GM19455 (cell line): ENCODE results near the gene KCNQ1.

Source experiments
- ATAC-seq: cut with Tn5 transposase; IDR thresholded peaks from one replicate; pipeline ENCODE4 v1.9.1; 2021; ENCODE audit not compliant: unreplicated experiment

The KCNQ1 gene

DNA sequence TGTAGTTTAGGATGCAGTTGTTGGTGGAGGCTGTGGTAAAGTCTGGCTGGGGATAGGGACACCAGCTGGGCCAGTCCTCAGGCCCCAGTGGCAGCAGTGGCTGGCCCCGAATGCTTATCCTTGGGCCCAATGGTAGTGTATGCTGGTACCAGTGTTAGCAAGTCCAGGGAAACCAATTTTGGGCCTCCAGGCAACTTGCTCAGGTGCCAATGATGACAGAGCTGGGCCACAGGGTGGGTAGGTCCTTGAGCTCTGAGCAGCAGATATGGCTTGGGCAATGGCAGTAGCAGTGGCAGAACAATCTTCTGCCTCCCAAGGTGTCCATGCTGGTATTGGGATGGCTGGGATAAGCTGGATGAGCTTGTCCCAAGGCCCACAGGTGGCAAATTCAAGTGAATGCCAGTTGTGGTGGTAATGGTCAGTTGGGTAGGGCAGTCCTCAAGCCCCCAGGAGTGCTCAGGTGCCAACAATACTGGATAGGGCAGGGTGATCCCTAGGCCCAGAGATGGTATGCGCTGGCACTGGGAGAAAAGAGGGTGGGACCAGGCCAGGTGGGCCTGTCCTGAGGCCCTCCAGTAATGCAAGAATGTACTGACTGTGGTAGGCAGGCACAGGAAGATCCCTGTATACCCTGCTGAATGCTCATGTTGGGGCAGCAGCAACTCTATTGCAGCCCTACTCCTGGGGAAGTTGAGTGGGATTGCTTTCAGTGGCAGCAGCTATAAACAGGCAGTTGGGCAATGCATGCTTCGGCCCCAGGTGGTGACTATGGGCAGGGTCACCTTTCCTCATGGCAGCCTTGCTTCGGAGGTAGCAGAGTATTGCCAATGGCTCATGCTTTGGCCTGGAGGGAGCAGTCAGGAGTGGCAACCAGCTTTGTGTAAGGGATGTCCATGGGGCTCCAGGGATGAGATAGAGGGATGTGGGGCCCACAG lies 200.3 kb downstream of the KCNQ1 start:
- no peak for ATAC-seq

DNA sequence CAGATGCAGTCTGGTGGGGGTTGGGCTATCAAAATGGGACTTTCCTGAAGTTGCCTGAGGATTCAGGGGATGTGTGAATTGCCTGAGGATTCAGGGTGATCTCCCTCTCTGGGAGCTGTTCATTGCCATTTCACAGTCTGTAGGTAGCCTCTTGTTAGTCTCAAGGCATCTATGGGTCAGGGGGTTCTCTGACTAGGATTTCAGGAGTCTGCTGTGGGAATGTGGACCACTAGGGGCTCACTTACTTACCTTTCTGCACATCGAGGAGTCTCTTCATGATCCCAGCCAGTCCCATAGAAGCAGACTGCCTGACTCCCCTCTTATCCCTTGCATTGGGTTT lies 200.9 kb downstream of the KCNQ1 start:
- no peak for ATAC-seq

DNA sequence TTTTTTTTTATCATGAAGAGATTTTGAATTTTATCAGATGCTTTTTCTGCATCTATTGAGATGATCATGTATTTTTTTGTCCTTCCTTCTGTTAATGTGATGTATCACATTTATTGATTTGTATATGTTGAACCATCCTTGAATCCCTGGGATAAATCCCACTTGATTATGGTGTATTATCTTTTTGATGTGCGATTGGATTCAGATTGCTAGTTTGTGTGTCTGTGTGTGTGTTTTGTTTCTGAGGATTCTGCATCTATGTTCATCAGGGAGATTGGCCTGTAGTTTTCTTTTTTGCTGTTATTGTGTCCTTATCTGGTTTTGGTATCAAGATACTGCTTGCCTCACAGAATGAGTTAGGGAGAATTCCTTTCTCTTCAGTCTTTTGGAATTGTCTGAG lies 202.4 kb downstream of the KCNQ1 start:
- ATAC-seq, result no peak

DNA sequence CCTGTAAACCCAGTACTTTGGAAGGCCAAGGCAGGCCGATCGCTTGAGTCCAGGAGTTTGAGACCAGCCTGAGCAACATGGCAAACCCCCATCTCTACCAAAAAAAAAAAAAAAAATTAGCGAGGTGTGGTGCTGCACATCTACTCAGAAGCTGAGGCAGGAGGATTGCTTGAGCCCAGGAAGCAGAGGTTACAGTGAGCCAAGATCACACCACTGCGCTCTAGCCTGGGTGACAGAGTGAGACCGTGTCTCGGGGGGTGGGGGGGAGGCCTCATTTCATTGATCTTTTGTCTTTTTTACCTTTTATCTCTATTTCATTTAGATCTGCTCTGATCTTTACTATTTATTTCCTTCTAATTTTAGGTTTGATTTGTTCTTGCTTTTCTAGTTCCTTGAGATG lies 203.1 kb downstream of the KCNQ1 start:
- no peak for ATAC-seq

DNA sequence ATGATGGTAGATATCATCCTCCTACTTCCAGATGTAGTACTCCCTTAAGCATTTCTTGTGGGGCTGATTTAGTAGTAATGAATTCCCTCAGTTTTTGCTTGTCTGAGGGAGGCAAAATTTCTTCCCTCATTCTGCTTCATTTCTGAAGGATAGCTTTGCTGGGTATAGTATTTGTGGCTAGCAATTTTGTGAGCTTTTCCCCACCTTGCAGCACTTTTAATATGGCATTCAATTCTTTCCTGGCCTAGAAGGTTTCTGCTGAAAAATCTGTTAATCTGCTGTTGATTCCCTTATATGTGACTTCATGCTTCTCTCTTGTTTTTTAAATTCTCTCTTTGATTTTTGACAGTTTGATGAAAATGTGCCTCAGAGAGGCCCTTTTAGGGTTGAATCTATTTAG lies 204.6 kb downstream of the KCNQ1 start:
- ATAC-seq, result no peak

DNA sequence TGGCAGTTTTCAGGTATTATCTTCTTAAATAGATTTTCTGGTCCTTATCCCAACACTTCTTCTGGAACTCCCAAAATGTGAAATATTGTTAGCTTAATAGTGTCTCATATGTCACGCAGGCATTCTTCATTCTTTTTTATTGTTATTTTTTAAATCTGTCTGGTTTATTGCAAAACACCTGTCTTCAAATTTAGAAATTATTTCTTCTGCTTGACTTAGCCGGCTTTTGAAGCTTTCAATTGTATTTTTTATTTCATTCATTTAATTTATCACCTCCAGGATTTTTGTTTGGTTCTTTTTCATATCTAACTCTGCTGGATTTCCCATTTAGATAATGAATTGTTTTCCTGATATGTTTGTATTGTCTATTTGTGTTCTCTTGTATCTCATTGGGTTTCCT lies 205.0 kb downstream of the KCNQ1 start:
- no peak for ATAC-seq

DNA sequence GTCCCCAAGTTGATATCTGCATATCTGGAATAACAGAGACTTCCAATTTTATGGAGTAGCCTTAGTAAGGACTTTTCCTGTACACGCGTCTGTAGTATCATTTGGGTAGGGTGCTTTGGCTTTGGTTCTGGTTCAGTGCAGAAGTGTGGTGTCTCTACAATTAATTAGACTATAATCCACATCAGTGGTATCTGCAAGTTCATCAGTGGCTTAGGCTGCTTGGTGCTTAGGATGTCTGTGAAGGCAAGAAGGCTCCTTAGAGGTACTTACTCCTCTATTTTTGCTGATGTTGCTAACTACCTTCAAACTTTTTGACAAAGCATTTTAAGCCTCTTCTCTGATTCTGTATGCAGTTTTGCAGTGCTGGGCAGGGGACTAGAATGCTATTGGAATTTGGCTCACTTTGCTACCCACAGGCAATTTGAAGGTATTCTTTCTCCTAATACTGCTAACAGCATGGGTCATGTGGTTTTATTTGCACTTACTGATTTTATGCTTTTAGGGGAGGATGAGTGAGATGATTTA lies 205.6 kb downstream of the KCNQ1 start:
- ATAC-seq, result no peak

DNA sequence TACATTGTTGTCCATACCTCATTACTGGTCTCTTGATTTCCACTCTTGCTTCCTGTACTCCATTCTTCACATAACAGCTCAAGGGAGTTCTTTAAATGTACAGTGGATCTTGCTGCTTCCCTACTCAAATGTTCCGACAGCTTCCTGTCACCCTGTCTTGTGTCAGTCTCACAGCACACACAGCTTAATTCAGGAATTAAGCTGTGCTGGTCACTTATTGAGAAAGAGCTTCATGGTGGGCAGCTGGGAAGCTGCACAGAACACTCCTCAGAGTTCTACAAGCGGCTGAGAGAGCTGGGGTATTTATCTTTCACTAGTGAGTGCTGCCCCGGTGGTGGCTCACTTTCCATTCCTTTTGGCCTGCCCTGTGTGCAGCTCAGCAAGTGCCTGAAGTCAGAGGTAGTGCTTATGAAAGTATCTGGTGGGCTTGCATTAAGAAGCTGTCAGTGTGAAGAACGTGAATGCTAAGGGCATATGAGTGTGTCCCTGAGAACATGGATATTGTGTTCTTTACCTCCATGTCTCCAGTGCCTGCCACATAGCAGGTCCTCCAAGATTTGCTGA lies 206.3 kb downstream of the KCNQ1 start:
- ATAC-seq, result no peak

DNA sequence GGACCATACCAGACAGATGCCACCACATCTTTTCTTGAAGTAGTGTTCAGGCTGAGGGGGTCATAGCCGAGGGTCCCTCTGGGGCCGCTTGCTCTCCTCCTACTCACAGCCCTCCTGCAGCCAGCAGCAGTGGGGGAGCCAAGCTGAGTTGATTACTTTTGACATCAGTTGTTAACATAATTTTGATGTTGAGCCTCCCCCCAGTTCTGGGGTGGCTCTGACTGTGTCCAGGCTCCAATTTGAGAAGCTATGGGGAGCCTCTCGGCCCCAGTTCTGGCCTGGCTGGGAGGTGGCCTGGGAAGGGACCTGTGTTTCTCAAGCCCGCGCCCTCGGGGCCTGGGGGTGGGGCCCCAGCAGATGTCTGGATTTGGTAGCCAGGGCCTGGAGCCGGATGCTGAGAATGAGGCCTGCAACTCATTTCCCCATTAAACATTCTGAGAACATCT lies 207.0 kb downstream of the KCNQ1 start:
- ATAC-seq, result no peak

DNA sequence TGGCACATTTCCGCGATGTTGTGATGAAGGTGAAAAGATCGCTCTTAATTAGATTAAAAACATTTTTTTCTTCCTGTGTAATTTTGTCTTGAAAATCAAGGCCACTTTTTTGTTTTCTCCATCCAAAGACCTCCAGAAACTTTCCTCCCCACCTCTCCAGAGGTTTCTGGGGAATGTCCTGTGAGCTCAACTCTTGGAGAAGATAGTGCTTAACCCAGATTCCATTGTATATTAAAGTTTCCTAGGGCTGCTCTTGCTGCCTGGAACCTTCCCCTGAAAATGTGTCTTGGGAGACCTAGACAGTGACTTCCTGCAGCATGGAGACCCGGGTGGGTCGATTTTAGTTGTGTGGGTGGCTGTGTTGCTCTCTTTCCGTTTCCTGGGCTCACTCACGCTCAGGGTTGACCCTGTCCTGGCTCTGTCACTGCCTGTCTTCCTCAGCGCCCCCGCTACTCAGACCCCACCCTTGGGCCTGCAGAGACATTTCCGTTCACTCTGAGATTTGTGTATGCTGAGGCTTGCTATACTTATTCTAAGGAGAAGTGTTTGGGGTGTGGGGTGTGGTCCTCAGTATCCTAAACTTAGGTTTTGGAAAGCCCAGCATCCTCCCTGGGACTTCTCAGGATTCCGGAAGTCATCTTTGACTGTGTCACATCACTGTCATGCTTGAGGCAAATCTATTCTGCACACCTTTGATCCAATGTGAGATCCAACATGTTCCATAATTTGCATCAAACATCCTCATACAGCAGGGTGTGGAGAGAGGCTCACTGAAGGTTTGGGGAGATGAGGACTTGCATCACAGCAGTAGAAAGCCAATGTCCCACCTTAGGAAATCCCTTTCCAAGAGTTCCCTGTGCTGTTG lies 207.8 kb downstream of the KCNQ1 start:
- no peak for ATAC-seq

DNA sequence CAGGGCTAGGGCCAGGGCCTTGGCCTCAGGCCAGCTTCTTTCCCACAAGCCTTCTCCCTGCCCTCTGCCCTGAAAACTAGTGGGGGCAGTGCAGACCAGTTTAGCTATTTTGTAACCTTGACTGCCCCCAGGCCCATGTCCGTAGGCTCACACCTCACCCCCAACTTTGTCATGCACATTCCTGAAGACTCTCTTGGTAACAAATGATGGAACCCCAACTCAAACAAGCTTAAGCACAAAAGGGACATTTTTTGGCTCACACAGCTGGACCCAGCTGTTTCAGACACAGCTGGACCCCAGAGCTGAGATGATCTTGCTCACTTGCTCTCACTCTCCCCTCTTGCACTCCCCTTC lies 208.4 kb downstream of the KCNQ1 start:
- no peak for ATAC-seq

DNA sequence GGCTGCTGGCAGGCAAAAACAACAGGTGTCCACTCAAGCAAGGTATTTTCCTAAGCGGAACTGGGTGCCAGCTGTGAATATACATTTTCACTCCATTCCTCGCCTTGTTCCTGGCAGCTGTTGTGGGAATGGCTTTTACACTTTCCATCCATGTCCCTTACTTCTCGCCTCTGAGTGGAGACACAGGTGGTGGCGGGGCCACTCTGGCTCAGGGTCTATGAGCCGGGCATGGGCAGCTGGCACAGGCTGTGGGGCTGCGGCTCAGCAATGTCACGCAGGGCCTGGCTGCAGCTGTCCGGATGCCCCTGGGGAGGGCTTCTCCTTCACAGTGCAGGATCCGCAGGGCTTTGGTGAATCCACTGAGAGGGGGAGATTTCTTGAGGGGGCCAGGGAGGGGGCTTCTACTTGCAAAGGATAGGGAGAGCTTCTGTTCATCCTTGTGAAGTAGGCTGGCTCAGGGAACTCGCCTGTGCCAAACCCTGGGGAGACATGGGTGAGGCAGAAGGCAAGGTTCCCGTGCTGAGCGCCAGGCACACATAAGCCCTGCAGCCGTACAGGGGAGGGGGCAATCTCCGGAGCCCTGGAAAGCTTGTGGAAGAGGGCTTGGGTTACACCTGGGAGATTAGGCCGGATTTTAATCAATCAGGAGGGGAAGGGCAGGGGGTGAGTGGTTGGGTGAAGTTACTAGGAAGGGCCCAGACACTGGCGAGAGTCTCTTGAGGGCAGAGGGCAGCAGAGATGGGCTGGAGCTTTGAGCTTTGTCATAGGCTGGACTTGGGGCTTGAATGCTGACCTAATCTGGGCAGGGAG lies 209.3 kb downstream of the KCNQ1 start:
- ATAC-seq, result no peak

DNA sequence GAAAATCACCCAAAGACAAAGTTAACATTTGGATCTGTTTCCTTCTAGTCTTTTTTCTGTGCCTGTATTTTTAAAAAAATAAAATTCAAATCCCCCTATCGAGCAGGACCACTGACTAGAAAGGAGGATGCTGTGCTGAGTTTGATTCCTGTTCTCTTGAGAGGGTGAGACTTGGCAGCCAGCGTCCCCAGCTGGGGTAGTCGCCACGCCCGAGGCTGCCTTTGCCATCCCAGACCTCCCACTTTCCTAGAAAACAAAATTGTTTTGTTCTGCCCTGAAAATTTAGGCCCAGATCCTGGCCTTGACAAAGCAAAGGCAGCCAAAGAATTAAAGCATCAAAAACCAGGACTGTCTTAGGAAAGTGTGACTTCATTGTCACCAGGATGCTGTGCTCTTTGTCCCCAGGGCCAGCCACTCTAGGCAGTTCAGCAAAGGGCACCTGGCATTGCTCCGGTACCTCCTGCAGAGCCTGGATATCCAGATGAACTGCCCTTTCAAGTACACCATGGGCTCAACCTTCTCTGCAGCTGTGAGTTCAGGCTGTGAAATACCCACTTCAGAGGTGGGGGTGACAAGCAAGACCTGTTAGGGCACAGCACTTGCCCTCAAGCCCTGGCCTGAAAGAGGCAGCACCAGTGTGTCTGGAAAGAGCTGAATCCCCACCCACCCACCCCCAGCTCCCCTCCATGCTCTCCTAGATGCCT lies 210.4 kb downstream of the KCNQ1 start:
- ATAC-seq, result no peak

DNA sequence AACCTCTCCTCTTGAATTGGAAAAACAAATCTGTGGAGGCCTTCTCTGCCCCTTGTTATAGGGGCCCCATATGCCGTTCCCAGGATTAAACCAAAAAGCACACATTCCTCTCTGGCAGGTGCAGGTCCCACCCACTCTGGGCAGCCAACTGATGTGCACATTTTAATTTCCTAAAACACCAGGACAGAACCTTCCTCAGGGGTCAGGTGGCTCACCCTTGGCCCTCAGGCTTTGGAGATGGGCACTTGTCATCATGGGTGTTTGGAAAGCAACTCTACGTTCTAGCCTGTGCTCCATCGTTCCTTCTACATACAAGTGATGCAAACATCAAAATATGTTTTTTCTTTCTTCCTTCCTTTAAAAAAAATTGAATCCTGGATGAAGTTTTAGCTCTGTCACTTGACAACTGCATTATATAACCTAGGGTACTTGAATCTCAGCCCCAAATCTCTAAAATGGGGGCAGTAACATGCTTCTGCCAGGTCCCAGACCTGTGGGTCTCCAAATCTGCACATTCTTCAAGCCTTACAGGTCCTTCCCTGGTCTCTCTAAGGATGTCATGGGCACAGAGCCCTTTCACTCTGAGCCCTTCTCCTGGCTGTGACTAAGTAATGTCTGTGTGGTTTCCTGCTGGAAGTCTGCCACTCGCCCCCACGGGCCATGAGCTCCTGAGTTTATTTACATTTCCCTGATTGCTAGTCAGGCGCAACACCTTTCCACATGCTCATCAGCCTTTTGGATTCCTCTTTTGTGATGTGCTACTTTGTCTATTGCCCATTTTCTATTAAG lies 211.2 kb downstream of the KCNQ1 start:
- no peak for ATAC-seq

DNA sequence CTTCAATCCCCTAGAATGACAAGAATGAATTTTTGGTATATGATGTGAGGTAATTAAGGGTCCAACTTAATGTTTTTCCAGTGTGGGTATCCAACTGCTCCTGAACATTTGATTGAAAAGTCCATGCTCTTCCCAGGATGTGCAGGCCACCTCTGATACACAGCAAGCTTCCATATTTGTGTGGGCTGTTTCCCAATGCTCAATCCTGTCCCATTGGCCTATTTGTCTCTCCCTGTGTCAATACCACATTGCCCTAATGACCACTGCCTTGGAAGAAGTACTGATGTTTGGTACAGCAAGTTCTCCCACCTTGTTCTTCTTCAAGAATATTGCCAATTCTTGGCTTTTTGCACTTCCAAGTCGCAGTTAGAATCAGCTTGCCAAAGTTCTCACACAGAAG lies 212.1 kb downstream of the KCNQ1 start:
- ATAC-seq, result no peak

DNA sequence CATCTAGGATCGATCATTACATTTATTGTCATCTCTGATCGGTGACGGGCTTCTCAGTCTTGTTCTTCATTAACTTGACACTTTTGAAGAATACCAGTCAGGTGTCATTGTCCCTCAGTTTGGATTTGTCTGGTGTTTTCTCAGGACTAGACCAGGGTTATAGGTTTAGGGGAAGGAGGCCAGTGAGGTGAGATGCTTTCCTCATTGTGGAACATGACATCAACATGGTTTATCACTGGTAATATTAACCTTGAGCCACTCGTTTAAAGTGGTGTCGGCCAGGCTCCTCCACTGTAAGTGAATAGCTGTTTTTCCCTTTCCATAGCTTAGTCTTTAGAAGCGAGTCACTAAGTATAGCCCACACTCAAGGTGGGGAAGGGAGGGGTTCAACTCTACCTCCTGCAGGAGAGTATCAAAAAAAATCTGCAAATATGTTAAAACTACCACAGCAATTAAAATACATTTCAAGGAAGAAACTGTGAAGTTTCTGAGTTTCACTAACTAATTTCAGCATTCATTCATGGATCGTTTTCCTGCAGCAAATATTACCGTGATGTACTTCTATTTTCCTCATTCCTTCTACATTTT lies 213.0 kb downstream of the KCNQ1 start:
- no peak for ATAC-seq

DNA sequence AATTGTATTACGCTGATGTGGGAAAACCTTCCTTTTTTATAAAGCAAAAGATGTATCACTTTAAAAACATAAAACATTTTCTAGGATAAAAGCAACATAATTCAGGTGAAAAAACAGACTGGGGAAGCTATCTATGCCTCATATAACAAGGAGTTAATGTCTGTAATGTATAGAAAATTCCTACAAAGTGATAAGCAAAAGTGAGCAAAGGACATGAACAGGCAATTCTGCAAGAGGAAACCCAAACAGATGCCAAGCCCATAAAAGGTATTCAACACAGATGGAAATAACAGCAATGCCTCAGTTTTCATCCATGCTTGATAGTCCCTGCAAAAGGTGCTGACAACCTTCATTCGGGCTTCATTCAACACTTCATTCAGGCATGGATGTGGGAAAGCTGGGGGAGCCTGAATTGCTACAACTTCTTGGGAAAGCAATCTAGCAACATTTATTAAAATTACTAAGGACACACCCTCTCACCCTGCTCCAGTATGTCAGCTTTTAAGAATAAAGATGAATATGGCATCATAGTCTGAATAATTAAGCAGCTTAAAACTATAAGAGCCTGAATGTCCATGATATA lies 215.6 kb downstream of the KCNQ1 start:
- no peak for ATAC-seq

DNA sequence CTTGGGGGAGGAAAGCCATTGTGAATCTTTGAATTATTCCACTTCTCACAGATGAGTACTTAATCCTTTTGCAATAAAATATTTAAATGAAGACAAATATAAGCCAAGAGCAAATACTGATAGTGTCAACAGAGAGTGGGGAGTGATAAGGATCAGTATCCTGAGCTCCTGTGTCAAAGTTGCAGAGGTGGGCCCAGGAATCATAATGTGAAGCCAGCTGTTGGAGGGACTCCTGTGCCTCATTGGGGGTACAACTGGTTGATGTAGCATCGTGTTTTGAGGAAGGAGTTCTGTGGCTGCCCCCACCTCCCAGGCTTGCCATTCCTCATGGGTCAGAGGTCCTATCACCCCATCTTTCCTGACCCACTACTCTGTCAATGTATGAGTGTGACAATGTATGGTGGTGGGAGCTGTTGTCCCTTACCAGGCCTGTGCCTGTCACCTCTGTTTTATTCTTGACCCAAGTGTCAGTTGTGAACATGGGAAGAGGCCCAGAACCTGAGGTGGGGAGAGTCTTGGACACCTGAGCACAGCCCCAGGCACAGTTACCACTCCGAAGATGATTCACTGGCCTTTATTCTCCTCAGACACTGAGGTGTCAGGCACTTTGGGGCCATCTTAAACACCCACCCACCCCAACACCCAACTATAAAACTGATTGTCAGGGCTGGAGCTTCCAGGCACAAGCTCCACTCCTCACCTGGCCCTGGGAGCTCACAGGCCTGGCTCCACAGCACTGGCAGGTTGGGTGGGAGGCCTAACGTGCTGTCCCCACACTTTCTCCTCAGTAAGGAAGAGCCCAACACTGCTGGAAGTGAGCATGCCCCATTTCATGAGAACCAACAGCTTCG lies 216.6 kb downstream of the KCNQ1 start:
- no peak for ATAC-seq
